Skeletal muscle tissue (tissue), 4 donors: ENCODE data around the gene METTL3. TPM values are rescaled to one million over a fixed set of nuclear protein-coding genes. Genes with fewer than 3 reads are reported as not detected.

ENCODE experiments used
- H3K27ac ChIP-seq: one replicate; pipeline ENCODE4 v1.7.0; 2013; ENCODE audit warnings: mild to moderate bottlenecking, low read depth, low read length, inconsistent platforms
- H3K27me3 ChIP-seq, 3 donors: one replicate each; pipeline ENCODE4 v1.7.0; 2013; ENCODE audit warnings: low read length in 3 of 3; ENCODE audit not compliant: control insufficient read depth in 3 of 3, insufficient read depth in 3 of 3
- H3K36me3 ChIP-seq, 3 donors: one replicate each; pipeline ENCODE4 v1.7.0; 2013; ENCODE audit warnings: low read length in 3 of 3; ENCODE audit not compliant: control insufficient read depth in 3 of 3, insufficient read depth in 3 of 3
- H3K4me1 ChIP-seq, 3 donors: one replicate each; pipeline ENCODE4 v1.7.0; 2013; ENCODE audit warnings: low read length in 3 of 3, mild to moderate bottlenecking in 3 of 3; ENCODE audit not compliant: control insufficient read depth in 3 of 3, insufficient read depth in 3 of 3
- H3K4me3 ChIP-seq, 3 donors: one replicate each; pipeline ENCODE4 v1.7.0; 2013; ENCODE audit warnings: low read length in 3 of 3
- H3K9ac ChIP-seq, 3 donors: one replicate each; pipeline ENCODE4 v1.7.0; 2013; ENCODE audit warnings: low read length in 3 of 3, mild to moderate bottlenecking in 3 of 3, moderate library complexity in 2 of 3, low read depth in 1 of 3
- H3K9me3 ChIP-seq, 3 donors: one replicate each; pipeline ENCODE4 v1.7.0; 2013; ENCODE audit warnings: low read length in 3 of 3; ENCODE audit not compliant: control insufficient read depth in 3 of 3
- total RNA-seq: library from RNA; depleted of rRNA; stranded (reverse); fragments of >200 nt; gene quantifications from one replicate; pipeline ENCODE4 v1.2.3, GENCODE V29; 2014
- donor health status: Osteomylitis.

Gene METTL3
- total RNA-seq, 1 donor from 2014 or later = 73.6 TPM

GRCh38 chr14:21509432-21510143, 1.6 kb downstream of the METTL3 start:
- Histone ChIP-seq H3K4me3 (peak overlapping the region; percentile 92 to 99 (median 96)), H3K4me1 (peaks cover 10 to 21% (median 11%) of the 10 kb centered on the region in 3 donors), H3K27me3 (no peaks in the 10 kb centered on the region), H3K9ac (peak overlapping the region in 2 of 3 donors; percentile 94 to 96), H3K36me3 (peaks cover 4 to 6% (median 5%) of the 10 kb centered on the region in 3 donors), H3K27ac (no peak overlapping the region), H3K9me3 (no peaks in the 10 kb centered on the region)

GRCh38 chr14:21506557-21506956, 4.6 kb downstream of the METTL3 start:
- no peaks in the 10 kb centered on the region for H3K9me3 ChIP-seq
- H3K9ac ChIP-seq = no peak overlapping the region
- H3K4me1 ChIP-seq = peaks cover 9 to 21% (median 11%) of the 10 kb centered on the region in 3 donors
- peaks cover 18 to 27% (median 20%) of the 10 kb centered on the region in 3 donors for H3K36me3 ChIP-seq
- H3K4me3 ChIP-seq = no peak overlapping the region
- H3K27me3 ChIP-seq = no peaks in the 10 kb centered on the region
- H3K27ac ChIP-seq = no peak overlapping the region

GRCh38 chr14:21505012-21505553, 6.1 kb downstream of the METTL3 start:
- Histone ChIP-seq H3K9ac (no peak overlapping the region), H3K27ac (no peak overlapping the region), H3K36me3 (peaks cover 22 to 40% (median 34%) of the 10 kb centered on the region in 3 donors), H3K4me1 (peaks cover 3 to 13% (median 5%) of the 10 kb centered on the region in 3 donors), H3K4me3 (no peak overlapping the region), H3K9me3 (no peaks in the 10 kb centered on the region), H3K27me3 (no peaks in the 10 kb centered on the region)

GRCh38 chr14:21503376-21503775, 7.8 kb downstream of the METTL3 start:
- Histone ChIP-seq H3K4me3 (no peak overlapping the region), H3K9ac (no peak overlapping the region), H3K9me3 (no peaks in the 10 kb centered on the region), H3K36me3 (peaks cover 26 to 54% (median 47%) of the 10 kb centered on the region in 3 donors), H3K4me1 (no peaks in the 10 kb centered on the region), H3K27ac (no peak overlapping the region), H3K27me3 (no peaks in the 10 kb centered on the region)

GRCh38 chr14:21501568-21501967, 9.6 kb downstream of the METTL3 start:
- Histone ChIP-seq H3K27ac (no peak overlapping the region), H3K9ac (no peak overlapping the region), H3K4me3 (no peak overlapping the region), H3K9me3 (no peaks in the 10 kb centered on the region), H3K27me3 (no peaks in the 10 kb centered on the region), H3K36me3 (peaks cover 27 to 58% (median 53%) of the 10 kb centered on the region in 3 donors), H3K4me1 (no peaks in the 10 kb centered on the region)

- H3K4me3 ChIP-seq = no peak overlapping the region
- no peak overlapping the region for H3K27ac ChIP-seq
- H3K4me1 ChIP-seq = no peaks in the 10 kb centered on the region
- H3K27me3 ChIP-seq = no peaks in the 10 kb centered on the region
- H3K36me3 ChIP-seq = peaks cover 40 to 74% (median 68%) of the 10 kb centered on the region in 3 donors
- H3K9ac ChIP-seq = no peak overlapping the region
- no peaks in the 10 kb centered on the region for H3K9me3 ChIP-seq
Measured at GRCh38 chr14:21498540-21499526, 12.3 kb downstream of the METTL3 start.

GRCh38 chr14:21496453-21496852, 14.7 kb downstream of the METTL3 start:
- Histone ChIP-seq H3K27ac (no peak overlapping the region), H3K4me1 (no peaks in the 10 kb centered on the region), H3K9ac (no peak overlapping the region), H3K36me3 (peaks cover 41 to 66% (median 65%) of the 10 kb centered on the region in 3 donors), H3K9me3 (no peaks in the 10 kb centered on the region), H3K4me3 (no peak overlapping the region), H3K27me3 (no peaks in the 10 kb centered on the region)

- Histone ChIP-seq H3K4me1 (no peaks in the 10 kb centered on the region), H3K4me3 (no peak overlapping the region), H3K27me3 (no peaks in the 10 kb centered on the region), H3K36me3 (peaks cover 39 to 64% (median 63%) of the 10 kb centered on the region in 3 donors), H3K9ac (no peak overlapping the region), H3K27ac (no peak overlapping the region), H3K9me3 (no peaks in the 10 kb centered on the region)
Measured at GRCh38 chr14:21494902-21495762, 16.0 kb downstream of the METTL3 start.

GRCh38 chr14:21486640-21487087, 24.5 kb downstream of the METTL3 start:
- H3K4me1 ChIP-seq = no peaks in the 10 kb centered on the region
- H3K27me3 ChIP-seq = no peaks in the 10 kb centered on the region
- no peak overlapping the region for H3K4me3 ChIP-seq
- H3K36me3 ChIP-seq = peaks cover 19 to 31% (median 30%) of the 10 kb centered on the region in 3 donors
- H3K27ac ChIP-seq = no peak overlapping the region
- H3K9ac ChIP-seq = no peak overlapping the region
- H3K9me3 ChIP-seq = no peaks in the 10 kb centered on the region
